Epithelial cell of proximal tubule (primary cell): ENCODE data around the gene BACH2. TPM values are rescaled to one million over a fixed set of nuclear protein-coding genes. Genes with fewer than 3 reads are reported as not detected.
A peak's percentile ranks its signal among the peaks of the same experiment; 100 is the strongest.

ENCODE experiments used
- DNase-seq: peaks from one replicate; pipeline ENCODE4 v3.0.0-alpha.2; 2011; ENCODE audit warnings: low read depth
- H3K4me3 ChIP-seq: 2 replicates; pipeline ENCODE4 v1.5.1; 2011; ENCODE audit warnings: low read depth, mild to moderate bottlenecking, low read length
- total RNA-seq: library from RNA; depleted of rRNA; stranded (reverse); fragments of >200 nt; gene quantifications from 2 replicates; pipeline ENCODE4 v1.2.3, GENCODE V29; 2015
- TF ChIP-seq, protein P1 (sequence below): conservative IDR thresholded peaks from 2 replicates; pipeline ENCODE4 v1.5.1; 2012; ENCODE audit warnings: low read depth, mild to moderate bottlenecking, low read length

The BACH2 gene
- total RNA-seq, 1 donor from 2014 or later: 0.69 TPM

DNA sequence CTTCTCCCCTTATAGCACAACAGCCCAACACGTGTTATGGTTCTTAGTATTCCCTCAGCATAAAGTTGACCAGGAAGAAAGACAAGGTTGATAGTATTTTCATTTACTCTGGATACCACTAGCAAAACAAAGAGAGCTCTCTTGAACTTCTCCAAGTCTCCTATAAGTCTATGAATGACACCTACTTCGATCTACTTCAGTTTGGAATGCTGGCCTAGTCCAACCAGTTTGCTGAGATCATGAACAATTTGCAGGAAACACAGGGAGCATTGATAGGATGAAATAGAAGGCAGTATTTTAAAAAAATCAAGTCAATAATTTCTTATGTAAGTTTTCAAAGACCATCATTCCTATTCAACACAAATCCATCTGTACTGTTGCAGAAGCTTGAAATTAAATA is 308.8 kb downstream of the BACH2 start:
- H3K4me3 ChIP-seq: no peak overlapping the region
- no peak for DNase-seq
- TF ChIP-seq, protein P1, sequence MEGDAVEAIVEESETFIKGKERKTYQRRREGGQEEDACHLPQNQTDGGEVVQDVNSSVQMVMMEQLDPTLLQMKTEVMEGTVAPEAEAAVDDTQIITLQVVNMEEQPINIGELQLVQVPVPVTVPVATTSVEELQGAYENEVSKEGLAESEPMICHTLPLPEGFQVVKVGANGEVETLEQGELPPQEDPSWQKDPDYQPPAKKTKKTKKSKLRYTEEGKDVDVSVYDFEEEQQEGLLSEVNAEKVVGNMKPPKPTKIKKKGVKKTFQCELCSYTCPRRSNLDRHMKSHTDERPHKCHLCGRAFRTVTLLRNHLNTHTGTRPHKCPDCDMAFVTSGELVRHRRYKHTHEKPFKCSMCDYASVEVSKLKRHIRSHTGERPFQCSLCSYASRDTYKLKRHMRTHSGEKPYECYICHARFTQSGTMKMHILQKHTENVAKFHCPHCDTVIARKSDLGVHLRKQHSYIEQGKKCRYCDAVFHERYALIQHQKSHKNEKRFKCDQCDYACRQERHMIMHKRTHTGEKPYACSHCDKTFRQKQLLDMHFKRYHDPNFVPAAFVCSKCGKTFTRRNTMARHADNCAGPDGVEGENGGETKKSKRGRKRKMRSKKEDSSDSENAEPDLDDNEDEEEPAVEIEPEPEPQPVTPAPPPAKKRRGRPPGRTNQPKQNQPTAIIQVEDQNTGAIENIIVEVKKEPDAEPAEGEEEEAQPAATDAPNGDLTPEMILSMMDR: no peak

DNA sequence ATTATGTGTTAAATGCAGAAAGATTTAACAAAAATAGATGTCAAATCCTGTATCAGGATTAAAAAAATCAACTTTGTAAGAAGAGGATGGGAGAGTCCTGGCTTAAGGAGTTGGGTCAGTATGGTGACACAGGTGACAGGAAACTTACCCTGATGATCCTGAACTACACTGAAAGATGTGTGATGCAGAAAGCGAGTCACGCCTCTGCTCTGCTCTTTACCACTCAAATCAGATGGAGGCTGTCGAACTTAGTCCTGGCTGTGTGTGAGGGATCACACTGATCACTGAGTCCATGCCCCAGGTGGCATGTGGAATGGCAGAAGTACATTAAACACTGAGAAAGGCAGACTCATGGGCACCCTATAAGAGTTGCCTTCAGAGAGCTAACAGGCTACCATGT is 309.5 kb downstream of the BACH2 start:
- no peak overlapping the region for H3K4me3 ChIP-seq
- TF ChIP-seq, protein P1: no peak
- no peak for DNase-seq

DNA sequence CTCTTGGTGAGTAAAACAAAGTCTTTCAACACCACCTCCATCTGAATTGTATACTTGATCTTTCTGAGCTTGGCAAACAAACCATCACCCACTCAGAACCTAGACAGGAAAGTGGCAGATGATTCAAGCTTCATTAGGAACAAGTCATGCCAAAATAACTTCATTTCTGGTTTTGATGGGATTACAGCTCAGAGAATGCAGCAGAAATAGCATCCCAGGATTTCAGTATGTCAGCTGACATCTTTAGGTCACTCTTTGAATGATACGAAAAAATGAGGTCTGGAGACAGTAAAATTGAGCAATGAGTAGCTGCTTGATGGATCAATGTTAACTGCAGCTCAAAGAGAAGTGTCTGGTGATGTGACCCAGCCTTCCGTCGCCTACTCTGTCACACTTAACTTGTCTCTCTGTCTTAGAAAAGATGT is 310.0 kb downstream of the BACH2 start:
- TF ChIP-seq, protein P1: no peak
- DNase-seq: peak; percentile 79
- no peak overlapping the region for H3K4me3 ChIP-seq

DNA sequence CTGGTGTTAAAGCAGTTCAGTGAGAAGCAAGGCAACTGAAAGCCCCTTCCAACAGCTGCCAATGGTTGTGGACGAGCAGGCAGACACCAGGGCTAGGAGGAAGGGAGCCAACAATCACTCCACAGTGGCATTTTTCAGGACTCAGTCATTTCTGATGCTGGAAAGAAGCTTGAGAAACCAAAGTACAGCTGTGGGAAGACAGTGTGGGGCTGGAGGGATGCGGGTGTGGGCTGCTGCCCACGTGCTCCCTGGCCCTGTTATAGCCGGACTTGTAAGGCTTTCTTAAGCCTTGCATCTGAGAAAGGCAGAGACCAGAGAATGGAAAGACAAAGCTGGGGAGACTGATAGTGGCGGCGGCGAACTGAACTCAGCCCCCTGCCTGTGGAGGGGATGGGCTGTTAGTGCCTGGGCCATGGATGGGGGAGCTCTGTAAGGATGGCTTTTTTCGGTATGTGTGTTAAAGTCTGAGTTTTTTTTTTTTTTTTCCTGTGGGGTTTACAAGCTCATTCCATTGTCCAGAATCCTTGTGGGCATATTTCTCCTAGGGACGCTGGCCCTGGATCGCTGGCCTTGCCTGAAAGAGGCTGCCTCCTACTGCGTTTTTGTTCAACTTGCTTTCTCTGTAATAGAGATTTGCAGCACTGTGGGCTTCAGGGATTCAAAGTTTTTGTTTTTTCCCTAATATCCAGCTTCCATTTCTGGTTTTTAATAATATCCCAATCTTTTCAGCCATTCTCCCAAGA is 310.7 kb downstream of the BACH2 start:
- no peak for DNase-seq
- TF ChIP-seq, protein P1: no peak
- no peak overlapping the region for H3K4me3 ChIP-seq

DNA sequence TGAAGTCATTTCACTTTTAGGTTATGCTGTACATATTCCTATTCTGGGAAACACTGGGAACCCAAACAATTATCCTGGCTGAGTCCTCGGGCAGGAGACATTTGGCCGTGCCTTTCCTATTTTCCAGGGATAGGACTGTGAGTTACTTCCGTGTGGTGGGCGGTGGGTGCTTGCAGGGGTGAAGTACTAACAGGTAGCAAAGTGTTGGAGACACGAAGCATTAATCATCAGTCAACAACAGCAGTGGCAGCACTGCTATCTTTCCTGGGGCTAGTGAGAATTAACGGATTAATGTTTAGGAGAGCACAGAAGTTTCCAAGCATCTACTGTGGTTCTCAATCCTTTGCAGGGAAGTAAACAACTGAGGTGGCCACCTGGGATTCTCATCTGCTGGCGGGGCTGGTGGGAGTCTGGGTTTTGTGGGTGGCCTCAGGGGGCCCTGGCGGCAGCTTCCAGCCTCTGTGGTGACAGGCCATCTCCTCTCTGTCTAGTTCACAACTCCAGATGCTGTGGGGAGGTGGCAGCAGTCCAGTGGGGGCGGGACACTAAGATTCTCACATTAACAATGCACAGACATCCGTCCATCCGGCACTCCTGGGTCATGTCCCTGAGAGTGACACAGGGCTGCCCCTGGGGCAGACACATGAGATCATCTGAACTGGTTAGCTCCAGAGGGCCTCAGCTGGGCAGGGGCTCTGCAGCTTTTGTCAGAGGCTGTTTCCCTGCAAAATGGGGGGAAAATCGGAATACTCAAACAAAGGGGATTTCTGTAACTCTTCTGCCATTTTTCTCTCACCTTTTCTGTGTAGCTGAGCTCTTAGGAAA is 311.5 kb downstream of the BACH2 start:
- no peak overlapping the region for H3K4me3 ChIP-seq
- DNase-seq: no peak
- TF ChIP-seq, protein P1: no peak

DNA sequence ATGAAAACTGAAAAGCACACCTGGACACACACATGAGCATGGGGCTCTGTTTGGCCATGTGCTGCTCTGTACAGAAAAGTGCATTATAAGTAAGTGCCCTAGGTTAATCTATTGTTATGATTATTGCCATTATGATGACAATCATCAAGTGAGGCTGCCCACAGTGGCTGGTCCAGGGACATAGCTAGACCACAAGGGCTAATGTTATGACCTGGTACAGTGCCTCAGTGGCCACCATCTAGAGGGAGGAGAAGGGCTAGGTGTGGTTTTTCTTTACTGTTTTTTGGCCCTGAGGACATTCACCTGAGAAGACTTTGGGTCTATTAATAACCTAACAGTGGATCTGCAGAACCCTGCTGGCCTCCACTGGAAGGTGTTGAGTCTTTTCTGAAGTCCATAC is 316.3 kb downstream of the BACH2 start:
- no peak overlapping the region for H3K4me3 ChIP-seq
- no peak for DNase-seq
- TF ChIP-seq, protein P1: no peak
